GM18951 (cell line): Measurements from ENCODE around the gene ABHD12B.
"Not testable (repeated sequence)": the region's sequence is repeated elsewhere in the genome, so short reads cannot be mapped to it uniquely, and the experiment has no call there.

Source experiments
- POLR2A ChIP-seq: IDR thresholded peaks from 4 replicates; pipeline ENCODE4 v1.6.1; 2011; ENCODE audit warnings: mild to moderate bottlenecking; ENCODE audit not compliant: insufficient read length, insufficient read depth; ENCODE audit errors: extremely low read depth
- in situ Hi-C: fragments of 300-500 bp; cut with MboI; formaldehyde crosslinking; loops from one replicate; pipeline ENCODE4 v1.12.0; 2022; ENCODE audit warnings: low sequenced_read_pairs, mixed read lengths, inconsistent platforms; ENCODE audit not compliant: unreplicated experiment

Gene ABHD12B

DNA sequence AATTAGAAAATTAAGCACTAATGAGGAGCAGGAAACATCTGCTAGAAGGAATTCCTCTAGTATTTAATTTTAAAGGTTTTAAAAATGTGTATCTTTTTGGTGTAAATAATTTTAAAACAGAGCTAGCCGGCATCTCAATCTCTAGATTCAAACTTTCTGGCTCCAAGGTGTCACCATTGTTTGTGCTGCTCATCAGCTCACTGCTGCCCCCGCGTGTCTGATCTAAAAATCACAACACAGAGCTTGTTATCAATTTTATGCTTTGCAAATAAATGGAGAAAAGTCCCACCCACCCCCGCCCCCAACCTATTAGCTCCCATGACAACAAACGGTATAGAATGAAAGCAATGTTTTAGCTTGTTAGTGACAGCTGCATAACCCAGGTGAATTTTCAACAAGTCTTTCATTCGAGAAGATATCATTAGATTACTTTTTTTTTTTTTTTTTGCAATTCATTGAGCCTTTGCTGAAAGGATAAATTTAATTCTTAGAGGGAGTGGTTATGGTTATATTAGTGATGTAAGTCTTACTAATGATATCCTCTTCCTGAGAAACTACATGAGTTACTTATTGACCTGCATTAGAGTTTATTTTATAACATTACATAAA, 11.3 kb upstream of the ABHD12B start:
- in situ Hi-C loops: loop anchor here (5.0 kb wide), 1 partner anchor 83 kb away; no protein-coding TSS in a partner anchor
- no peak for TF ChIP-seq POLR2A

DNA sequence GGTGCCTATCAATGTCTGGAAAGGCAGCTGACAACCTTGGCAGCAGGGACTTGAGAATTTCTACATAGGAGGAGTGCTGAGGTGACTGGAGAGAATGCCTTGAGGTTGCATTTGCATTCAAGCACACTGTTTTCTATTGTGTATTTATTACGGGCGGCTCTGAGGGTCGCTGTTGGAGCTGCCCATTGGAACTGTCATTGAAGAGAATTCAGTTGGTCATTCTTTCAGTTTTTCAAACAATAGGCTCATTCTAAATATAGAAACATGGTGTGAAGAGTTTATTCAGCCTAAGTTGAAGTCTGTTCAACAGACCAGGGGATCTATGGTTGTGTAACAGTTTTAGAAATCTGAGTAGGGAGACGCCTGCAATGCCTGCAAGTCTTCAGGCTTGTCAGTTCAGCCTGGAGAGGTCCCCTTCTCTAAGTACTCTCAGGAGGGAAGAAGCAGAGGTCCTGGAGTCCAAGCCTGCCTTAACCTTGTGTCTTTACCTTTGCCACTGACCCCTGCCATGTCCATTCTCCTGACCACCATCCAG, 9.8 kb upstream of the ABHD12B start:
- in situ Hi-C loops: loop anchor here (5.0 kb wide), 1 partner anchor 85 kb away; no protein-coding TSS in a partner anchor
- no peak for TF ChIP-seq POLR2A

DNA sequence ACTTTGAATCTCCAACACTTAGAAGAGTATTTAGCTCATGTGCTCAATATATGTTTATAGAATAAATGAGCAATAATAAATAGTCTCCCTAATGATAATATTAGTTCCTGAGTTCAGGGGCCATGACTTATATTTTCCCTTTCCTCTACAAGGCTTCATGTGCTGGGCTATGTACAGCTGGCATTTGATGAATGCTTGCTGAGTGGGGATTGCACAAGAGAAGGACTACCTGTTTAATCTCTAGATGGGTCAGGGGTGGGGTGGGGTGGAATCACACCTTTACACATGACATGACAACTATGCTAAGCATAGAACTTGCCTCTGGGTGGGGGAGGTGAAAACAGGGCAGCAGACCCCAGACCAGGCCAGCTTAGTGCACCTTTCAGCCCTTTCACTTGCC, 7.6 kb upstream of the ABHD12B start:
- no peak for TF ChIP-seq POLR2A
- in situ Hi-C loops: loop anchor here (5.0 kb wide), 1 partner anchor 87 kb away; no protein-coding TSS in a partner anchor

DNA sequence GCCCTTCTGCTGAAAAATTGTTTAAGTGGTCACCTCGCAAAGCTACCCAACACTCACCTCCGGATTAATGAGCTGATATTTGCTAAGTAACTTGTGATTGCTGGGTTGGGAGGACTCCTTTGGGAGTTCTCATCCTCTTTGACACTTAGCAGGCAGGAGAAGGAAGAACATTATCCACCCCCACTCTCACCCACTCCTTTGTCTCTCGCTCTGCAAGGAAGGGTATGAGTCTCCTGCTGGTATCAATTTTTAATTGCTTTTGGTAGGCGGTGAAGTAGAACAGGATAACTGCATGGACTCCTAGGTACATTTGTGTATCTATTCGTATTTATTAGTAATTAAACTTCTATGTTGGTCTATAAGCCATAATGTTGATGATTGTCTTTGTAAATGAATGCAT, 6.9 kb upstream of the ABHD12B start:
- in situ Hi-C loops: loop anchor here (5.0 kb wide), 1 partner anchor 88 kb away; no protein-coding TSS in a partner anchor

DNA sequence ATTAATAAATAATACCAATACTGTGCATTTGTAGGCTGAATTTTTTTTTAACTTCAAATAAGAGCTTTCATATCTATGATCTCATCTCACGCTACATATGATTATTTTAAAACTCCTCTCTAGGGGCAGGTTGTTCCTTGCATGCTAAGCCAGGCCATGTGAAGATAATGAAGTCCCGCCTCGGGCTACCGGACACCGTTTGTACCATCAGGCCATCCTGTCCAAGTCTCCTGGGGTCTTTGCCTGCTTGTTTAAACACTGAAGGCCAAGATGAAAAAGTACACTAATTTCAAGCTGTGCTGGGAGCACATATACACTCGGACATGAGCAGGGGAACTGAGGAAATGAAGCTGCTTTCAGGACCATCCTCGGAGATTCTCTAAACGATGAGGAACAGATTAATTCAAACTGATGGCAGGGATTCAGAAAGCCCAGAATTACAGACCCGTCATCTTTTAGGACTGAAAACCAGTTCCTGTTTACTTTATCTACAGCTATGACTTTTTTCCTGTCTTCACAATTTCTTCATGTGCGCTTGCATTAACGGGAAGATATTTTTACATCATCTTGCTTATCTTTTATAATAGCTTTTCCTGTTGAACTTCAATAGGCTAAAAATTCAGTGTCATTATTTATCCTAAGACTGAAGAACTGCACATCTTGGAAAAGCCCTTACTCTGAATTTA, 6.3 kb upstream of the ABHD12B start:
- in situ Hi-C loops: no loop called here
- TF ChIP-seq POLR2A: no peak

More for the DNA sequence above, 6.9 kb upstream of the ABHD12B start:
- TF ChIP-seq POLR2A: no peak

DNA sequence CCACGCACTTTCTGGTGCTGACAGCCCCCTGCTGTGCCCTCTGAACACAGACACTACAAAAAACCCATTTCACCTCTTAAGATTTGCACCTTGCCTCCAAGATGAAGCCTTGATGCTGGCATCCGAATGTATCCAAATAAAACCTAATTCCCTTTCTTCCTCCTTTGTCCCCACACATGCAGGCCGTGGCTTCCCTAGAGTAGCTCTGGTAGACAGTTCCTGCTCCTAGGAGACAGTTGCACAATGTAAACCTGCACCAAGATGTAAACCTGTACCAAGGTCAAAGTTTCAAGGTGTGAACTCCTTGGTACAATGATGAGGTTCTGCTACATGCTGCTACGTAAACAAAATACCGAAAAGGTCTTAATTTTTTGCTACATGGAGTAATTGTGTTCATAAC, 625 bp upstream of the ABHD12B start:
- no peak for TF ChIP-seq POLR2A
- in situ Hi-C loops: no loop called here

DNA sequence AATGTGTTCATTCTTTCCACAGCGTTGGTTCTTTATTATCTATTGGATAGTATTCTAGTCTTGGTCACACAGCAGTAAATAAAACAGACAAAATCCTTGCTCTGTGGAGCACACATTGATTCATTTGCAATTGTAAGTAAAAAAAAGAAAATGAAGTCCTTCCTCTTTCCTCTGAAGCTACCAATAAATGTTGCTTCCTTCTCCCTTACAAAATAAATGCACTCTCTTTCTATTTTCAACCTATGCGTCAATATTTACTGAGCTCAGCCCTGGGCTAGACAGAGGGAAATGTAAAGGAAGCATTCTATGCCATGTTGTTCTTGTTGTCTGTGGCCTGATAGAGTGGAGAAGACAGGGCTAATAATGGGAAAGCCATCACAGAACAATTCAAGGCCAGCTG, 2.9 kb downstream of the ABHD12B start:
- in situ Hi-C loops: no loop called here
- no peak for TF ChIP-seq POLR2A

DNA sequence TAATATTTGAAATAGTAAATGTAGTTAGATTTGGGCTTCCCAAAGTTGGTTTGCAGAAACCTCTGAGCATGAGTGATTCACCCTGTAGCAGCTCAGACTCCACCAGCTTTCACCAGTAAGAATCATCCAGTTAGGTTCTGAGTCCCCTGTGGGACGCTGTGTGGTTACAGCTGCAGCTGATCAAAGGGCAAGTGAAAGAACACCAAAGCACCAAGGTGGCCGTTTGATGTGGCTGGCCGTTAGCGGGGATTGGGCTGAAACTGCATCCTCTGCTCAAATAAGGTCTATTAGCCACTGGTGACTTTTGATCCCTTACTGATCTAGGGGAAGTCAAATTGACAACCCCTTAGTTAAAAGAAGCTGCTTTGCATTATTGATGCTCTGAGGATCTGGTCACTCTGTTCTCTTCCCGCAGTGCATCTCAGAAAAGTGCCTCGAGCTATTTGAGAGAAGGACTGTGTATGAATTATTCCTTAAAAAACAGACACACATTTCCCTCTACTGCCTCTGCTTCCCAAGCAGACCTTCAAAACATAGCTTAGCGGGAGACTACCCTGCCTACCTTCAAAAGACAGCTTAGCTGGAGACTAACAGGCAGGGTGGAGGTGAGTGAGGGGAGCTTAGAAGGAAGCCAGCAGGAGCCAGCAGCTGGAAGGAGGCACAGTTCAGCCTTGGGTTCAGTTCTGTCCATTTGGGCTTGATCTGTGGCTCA, 3.7 kb downstream of the ABHD12B start:
- no peak for TF ChIP-seq POLR2A
- in situ Hi-C loops: no loop called here

DNA sequence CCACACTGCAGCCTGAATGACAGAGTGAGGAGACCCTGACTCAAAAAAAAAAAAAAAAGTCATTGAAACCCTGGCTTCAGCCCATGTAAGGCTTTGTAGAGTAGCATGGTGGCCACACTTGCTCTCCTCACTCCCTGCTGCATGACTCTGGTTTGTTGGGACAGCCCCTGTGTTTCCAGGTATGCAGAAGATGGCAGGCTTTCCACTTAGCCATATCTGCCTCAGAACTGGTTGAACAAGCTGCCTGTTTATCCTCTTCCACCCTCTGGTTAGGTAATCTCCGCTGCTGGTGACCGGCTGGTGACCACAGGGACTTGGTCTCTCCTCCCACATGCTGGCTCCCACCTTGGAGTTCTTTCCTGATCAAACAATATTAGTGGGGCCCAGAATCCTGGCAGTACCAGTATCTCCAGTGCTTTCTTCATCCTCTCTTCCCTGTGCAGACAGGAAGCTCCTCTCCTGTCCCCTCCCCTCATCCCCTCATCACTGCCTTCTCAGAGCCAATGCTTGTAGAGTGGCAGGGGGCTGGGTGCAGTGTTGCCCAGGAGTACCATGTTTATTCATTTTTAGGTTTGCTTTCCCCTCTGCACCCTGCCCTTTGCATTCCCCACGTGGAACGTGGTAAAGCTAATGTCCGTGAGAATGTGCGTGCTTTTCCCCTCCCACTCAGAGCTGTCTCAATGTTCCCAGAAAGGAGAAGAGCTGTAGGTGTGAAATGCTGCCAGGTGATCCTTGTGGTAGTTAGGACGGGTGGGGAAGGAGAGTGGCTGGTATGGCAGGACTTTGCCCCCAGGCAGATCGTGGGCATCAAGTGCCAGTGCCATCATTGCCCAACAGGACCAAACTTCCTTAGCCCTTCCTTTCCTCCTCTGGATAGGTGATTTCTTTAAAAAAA, 11.3 kb downstream of the ABHD12B start:
- in situ Hi-C loops: no loop called here
- no peak for TF ChIP-seq POLR2A

DNA sequence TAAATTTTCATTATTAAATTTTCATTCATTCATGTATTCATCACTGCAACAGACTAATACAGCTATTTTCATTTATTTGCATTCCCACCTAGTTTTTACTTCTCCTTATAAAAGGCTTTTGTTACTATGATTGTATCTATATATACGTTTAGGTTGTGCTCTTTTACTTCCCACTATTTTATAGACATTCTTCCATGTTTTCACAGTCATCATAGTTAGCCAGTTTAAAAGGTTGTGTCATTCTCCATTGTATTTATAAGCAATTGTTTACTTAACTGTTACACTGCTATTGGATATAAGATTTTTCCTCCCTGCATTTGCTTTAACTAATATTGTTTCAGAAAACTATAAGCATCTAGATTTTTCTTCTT, 12.0 kb downstream of the ABHD12B start:
- TF ChIP-seq POLR2A: no peak
- in situ Hi-C loops: no loop called here

DNA sequence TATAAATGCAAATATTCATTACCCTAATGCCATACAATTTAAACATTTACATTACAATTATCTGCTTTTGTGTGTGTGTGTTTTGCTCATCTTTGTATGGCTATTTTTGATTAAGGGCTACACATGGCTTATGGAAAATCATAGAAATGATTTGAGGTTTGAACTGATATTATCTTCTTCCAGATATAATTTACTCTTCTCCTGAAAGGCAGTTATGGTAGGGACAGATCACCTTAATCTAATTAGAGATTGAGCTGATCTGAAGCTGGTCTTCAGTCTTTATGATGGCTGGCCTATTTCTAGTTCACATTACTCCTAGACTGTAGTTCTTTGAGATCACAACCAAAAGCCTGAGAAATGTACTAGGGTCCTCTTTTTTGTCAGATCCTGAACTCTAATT, 15.6 kb downstream of the ABHD12B start:
- in situ Hi-C loops: no loop called here
- no peak for TF ChIP-seq POLR2A

DNA sequence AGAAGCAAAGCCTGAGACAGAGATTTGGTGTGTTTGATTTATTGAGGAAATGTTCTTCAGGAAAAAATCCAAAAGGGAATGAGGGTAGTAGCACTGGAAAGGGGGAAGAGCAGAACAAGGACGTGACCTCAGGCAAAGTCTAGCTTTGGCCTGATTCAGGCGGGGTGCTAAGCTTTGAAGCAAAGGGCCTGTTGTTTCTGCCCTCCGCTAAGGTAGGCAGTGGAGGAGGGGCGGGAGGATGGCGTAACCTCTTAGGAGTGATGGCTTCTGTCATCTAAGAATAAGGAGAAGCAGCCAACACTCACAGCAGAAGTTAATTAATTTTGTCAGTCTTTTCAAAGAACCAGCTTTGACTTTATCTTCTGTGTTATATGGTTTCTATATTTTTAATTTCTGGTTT, 20.4 kb downstream of the ABHD12B start:
- in situ Hi-C loops: no loop called here
- no peak for TF ChIP-seq POLR2A

DNA sequence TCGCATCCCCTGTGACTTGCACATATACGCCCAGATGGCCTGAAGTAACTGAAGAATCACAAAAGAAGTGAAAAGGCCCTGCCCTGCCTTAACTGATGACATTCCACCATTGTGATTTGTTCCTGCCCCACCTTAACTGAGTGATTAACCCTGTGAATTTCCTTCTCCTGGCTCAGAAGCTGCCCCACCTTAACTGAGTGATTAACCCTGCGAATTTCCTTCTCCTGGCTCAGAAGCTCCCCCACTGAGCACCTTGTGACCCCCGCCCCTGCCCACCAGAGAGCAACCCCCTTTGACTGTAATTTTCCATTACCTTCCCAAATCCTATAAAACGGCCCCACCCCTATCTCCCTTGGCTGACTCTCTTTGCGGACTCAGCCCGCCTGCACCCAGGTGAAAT, 24.6 kb downstream of the ABHD12B start:
- in situ Hi-C loops: not testable (repeated sequence)

DNA sequence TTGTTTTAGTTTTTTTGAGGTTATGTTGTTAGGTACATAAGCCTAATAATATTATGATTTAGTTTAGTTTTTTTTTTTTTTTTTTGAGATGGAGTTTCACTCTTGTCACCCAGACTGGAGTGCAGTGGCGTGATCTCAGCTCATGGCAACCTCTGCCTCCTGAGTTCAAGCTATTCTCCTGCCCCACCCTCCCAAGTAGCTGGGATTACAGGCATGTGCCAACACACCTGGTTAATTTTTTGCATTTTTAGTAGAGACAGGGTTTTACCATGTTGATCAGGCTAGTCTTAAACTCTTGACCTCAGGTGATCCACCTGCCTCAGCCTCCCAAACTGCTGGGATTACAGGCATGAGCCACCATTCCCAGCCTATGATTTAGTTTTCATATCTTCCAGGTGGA, 25.2 kb downstream of the ABHD12B start:
- in situ Hi-C loops: not testable (repeated sequence)
